HCT116 (cell line): Measurements from ENCODE around the gene FHOD3. TPM values are rescaled to one million over a fixed set of nuclear protein-coding genes. Genes with fewer than 3 reads are reported as not detected.

Source experiments
- ATAC-seq: fragments of 200-7000 bp; cut with Tn5 transposase; 2 replicates; pipeline ENCODE4 v1.9.1; 2020; ENCODE audit warnings: mild to moderate bottlenecking, moderate library complexity
- BruUV-seq: library from RNA; stranded (reverse); fragments of 400-500 nt; replicated peaks from 2 replicates; lab custom pipeline; 2021; lab: Mats Ljungman, UMichigan
- CTCF ChIA-PET: fragments of 300-600 bp; sonication (Branson Sonifier 250); formaldehyde crosslinking; loops from one replicate; lab custom pipeline; 2021; ENCODE audit warnings: antibody characterized with exemption; lab: Charles Lee
- POLR2A ChIA-PET: fragments of 300-600, 350-600 bp; sonication (Branson Sonifier 250); formaldehyde crosslinking; loops from one replicate; lab custom pipeline; 2021; ENCODE audit warnings: antibody characterized with exemption; lab: Charles Lee
- RAD21 ChIA-PET, 2 experiments: fragments of 300-600 bp; sonication (Branson Sonifier 250); formaldehyde crosslinking; loops; one replicate each; lab custom pipeline; 2023; ENCODE audit warnings: low total read pairs in 2 of 2; ENCODE audit not compliant: uncharacterized antibody in 2 of 2, unreplicated experiment in 2 of 2, low non-redundant PET in 1 of 2; lab: Charles Lee
- DNase-seq: peaks from one replicate; pipeline ENCODE4 v3.0.0-alpha.2; 2010; ENCODE audit warnings: low read depth, low spot score
- H2AFZ ChIP-seq: fragments of 200-600 bp; shearing (Covaris generic), sonication (generic); 2 replicates; pipeline ENCODE4 v1.6.1; 2017; ENCODE audit warnings: low read depth, mixed run types, mixed read lengths, antibody characterized with exemption, low read length; ENCODE audit not compliant: poor library complexity, severe bottlenecking
- H3K27ac ChIP-seq: 2 replicates; pipeline ENCODE4 v1.5.1; 2012; ENCODE audit warnings: low read depth, low read length
- H3K27me3 ChIP-seq: fragments of 200-600 bp; sonication (generic); 2 replicates; pipeline ENCODE4 v1.6.1; 2016; ENCODE audit warnings: mixed run types, low read length, mixed read lengths; ENCODE audit not compliant: insufficient read depth
- H3K36me3 ChIP-seq, 2 experiments: fragments of 200-500 bp in 1 of 2; fragments of 200-600 bp in 1 of 2; sonication (Bioruptor generic) in 1 of 2; sonication (generic) in 1 of 2; 2 replicates each; pipeline versions ENCODE4 v1.5.1 to v1.6.1; 2014 to 2016; ENCODE audit warnings: low read length in 2 of 2, inconsistent platforms in 1 of 2, mixed read lengths in 1 of 2, mixed run types in 1 of 2; ENCODE audit not compliant: insufficient read depth in 2 of 2, control insufficient read depth in 1 of 2
- H3K4me1 ChIP-seq, 2 experiments: fragments of 200-600 bp in 1 of 2; sonication (generic) in 1 of 2; 2 replicates each; pipeline versions ENCODE4 v1.5.1 to v1.6.1; 2012 to 2017; ENCODE audit warnings: low read length in 2 of 2, inconsistent platforms in 1 of 2, mild to moderate bottlenecking in 1 of 2, mixed read lengths in 1 of 2, mixed run types in 1 of 2, moderate library complexity in 1 of 2; ENCODE audit not compliant: insufficient read depth in 2 of 2, control insufficient read depth in 1 of 2
- H3K4me2 ChIP-seq: fragments of 200-600 bp; sonication (generic); 2 replicates; pipeline ENCODE4 v1.6.1; 2017; ENCODE audit warnings: mixed run types, low read length, mixed read lengths
- H3K4me3 ChIP-seq, 2 experiments: fragments of 200-600 bp in 1 of 2; sonication (generic) in 1 of 2; replicated peaks in 1 of 2; 2 replicates each; pipeline ENCODE4 v1.5.1; 2011 to 2016; ENCODE audit warnings: low read length in 2 of 2, control low read depth in 1 of 2, low read depth in 1 of 2, mild to moderate bottlenecking in 1 of 2, mixed read lengths in 1 of 2, mixed run types in 1 of 2
- H3K79me2 ChIP-seq: fragments of 200-600 bp; sonication (generic); 2 replicates; pipeline ENCODE4 v1.6.1; 2017; ENCODE audit warnings: mild to moderate bottlenecking, mixed run types, low read length, moderate library complexity, mixed read lengths; ENCODE audit not compliant: insufficient read depth
- H3K9ac ChIP-seq: fragments of 200-600 bp; sonication (generic); 2 replicates; pipeline ENCODE4 v1.6.1; 2016; ENCODE audit warnings: low read length, mixed read lengths
- H3K9me2 ChIP-seq: fragments of 200-600 bp; sonication (generic), shearing (Covaris generic); 2 replicates; pipeline ENCODE4 v1.6.1; 2017; ENCODE audit warnings: mixed run types, mild to moderate bottlenecking, moderate library complexity; ENCODE audit not compliant: insufficient read depth
- H3K9me3 ChIP-seq, 2 experiments: fragments of 200-500 bp in 1 of 2; fragments of 200-600 bp in 1 of 2; sonication (Bioruptor generic) in 1 of 2; sonication (generic) in 1 of 2; 2 replicates each; pipeline ENCODE4 v1.6.1; 2014 to 2017; ENCODE audit warnings: low read length in 2 of 2, mixed read lengths in 2 of 2, inconsistent platforms in 1 of 2, low read depth in 1 of 2, mild to moderate bottlenecking in 1 of 2, mixed run types in 1 of 2, moderate library complexity in 1 of 2; ENCODE audit not compliant: control insufficient read depth in 1 of 2, insufficient read depth in 1 of 2
- H4K20me1 ChIP-seq: fragments of 200-600 bp; sonication (generic), shearing (Covaris generic); 2 replicates; pipeline ENCODE4 v1.6.1; 2017; ENCODE audit warnings: mixed run types, mild to moderate bottlenecking, moderate library complexity; ENCODE audit not compliant: insufficient read depth
- ATF3 ChIP-seq: IDR thresholded peaks from 2 replicates; pipeline ENCODE4 v1.6.1; 2012
- CBX3 ChIP-seq: IDR thresholded peaks from 2 replicates; pipeline ENCODE4 v1.6.1; 2012; ENCODE audit warnings: low read depth
- EGR1 ChIP-seq: IDR thresholded peaks from 2 replicates; pipeline ENCODE4 v1.6.1; 2012; ENCODE audit warnings: low read depth
- ELF1 ChIP-seq: IDR thresholded peaks from 2 replicates; pipeline ENCODE4 v1.6.1; 2012; ENCODE audit warnings: low read depth, borderline replicate concordance
- EZH2 ChIP-seq: fragments of 200-600 bp; sonication (generic); IDR thresholded peaks from 2 replicates; pipeline ENCODE4 v1.6.1; 2017; ENCODE audit warnings: antibody characterized with exemption, mixed run types
- EZH2phosphoT487 ChIP-seq: fragments of 200-600 bp; IDR thresholded peaks from 2 replicates; pipeline ENCODE4 v1.6.1; 2018; ENCODE audit warnings: antibody characterized with exemption, borderline replicate concordance
- FOSL1 ChIP-seq: IDR thresholded peaks from 2 replicates; pipeline ENCODE4 v1.6.1; 2012; ENCODE audit warnings: low read depth
- POLR2A ChIP-seq: IDR thresholded peaks from 2 replicates; pipeline ENCODE4 v1.7.0; 2011; ENCODE audit warnings: borderline replicate concordance; ENCODE audit not compliant: insufficient read depth, insufficient read length; ENCODE audit errors: extremely low read depth
- RAD21 ChIP-seq: IDR thresholded peaks from 2 replicates; pipeline ENCODE4 v1.6.1; 2012; ENCODE audit warnings: low read depth, mild to moderate bottlenecking
- SIN3A ChIP-seq: IDR thresholded peaks from 2 replicates; pipeline ENCODE4 v1.6.1; 2012; ENCODE audit warnings: low read depth
- SRF ChIP-seq: IDR thresholded peaks from 2 replicates; pipeline ENCODE4 v1.6.1; 2012; ENCODE audit warnings: low read depth
- TCF7L2 ChIP-seq: IDR thresholded peaks from 2 replicates; pipeline ENCODE4 v1.7.0; 2011; ENCODE audit warnings: borderline replicate concordance, inconsistent platforms; ENCODE audit not compliant: insufficient read depth, insufficient read length; ENCODE audit errors: extremely low read depth
- YY1 ChIP-seq: IDR thresholded peaks from 2 replicates; pipeline ENCODE4 v1.6.1; 2011; ENCODE audit warnings: low read length, low read depth, moderate library complexity, mild to moderate bottlenecking; ENCODE audit not compliant: insufficient replicate concordance; ENCODE audit errors: extremely low read depth
- ZFX ChIP-seq: fragments of 450-650 bp; IDR thresholded peaks from 2 replicates; pipeline ENCODE4 v1.6.1; 2017
- ZNF274 ChIP-seq: fragments of 200-500 bp; sonication (Bioruptor generic); IDR thresholded peaks from 2 replicates; pipeline ENCODE4 v1.6.1; 2014; ENCODE audit warnings: mild to moderate bottlenecking, low read depth, low read length, inconsistent platforms
- intact Hi-C: fragments of 100-400 bp; cut with micrococcal nuclease; formaldehyde crosslinking; loops from 2 replicates; pipeline ENCODE4 v1.10.0; 2022
- total RNA-seq: library from RNA; stranded (reverse); gene quantifications from one replicate; pipeline ENCODE4 v1.2.1, GENCODE V29; 2021; ENCODE audit not compliant: unreplicated experiment
- TF ChIP-seq, protein P1 (sequence below): IDR thresholded peaks from 2 replicates; pipeline ENCODE4 v1.6.1; 2012; ENCODE audit warnings: low read depth
- TF ChIP-seq, protein P2 (sequence below), 3 experiments: fragments of 200-600 bp in 1 of 3; sonication (generic) in 1 of 3; IDR thresholded peaks in 2 of 3; conservative IDR thresholded peaks in 1 of 3; 2 replicates each; pipeline ENCODE4 v1.5.1; 2012 to 2017; ENCODE audit warnings: low read depth in 2 of 3, low read length in 2 of 3, antibody characterized with exemption in 1 of 3, borderline replicate concordance in 1 of 3, control low read depth in 1 of 3, mild to moderate bottlenecking in 1 of 3, mixed read lengths in 1 of 3, mixed run types in 1 of 3, moderate library complexity in 1 of 3; ENCODE audit not compliant: insufficient read depth in 1 of 3

Gene FHOD3
- total RNA-seq, 1 experiment from 2014 or later = 4.0 TPM

GRCh38 chr18:36481935-36482334 lies 184.4 kb downstream of the FHOD3 start (continued):
- no peak for TF ChIP-seq ZNF274
- TF ChIP-seq ELF1 = no peak
- TF ChIP-seq ATF3 = no peak
- no peak for TF ChIP-seq EZH2phosphoT487
- TF ChIP-seq FOSL1 = no peak
- no peak for TF ChIP-seq EGR1

DNA sequence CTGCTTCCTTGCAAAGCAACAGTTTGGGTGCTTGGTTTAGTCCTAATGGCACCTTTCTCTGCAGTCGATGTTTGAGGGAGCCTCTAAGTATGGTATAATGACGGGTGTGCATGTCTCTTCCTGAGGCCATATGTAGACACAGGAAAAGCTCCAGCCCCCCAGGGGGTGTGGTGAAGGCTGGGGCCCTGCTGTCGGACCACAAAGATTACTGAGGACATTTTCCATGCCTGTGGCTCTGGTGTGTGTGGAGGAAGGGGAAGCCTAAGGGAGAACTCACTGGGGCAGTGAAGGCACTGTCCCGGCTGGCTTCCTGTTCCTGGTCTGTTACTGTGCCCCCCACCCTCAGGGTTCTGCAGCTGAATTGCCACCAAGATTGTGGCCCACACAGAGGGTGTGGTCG lies 187.1 kb downstream of the FHOD3 start:
- H3K36me3 ChIP-seq = no peaks in the 10 kb centered on the region
- no peaks in the 10 kb centered on the region for H4K20me1 ChIP-seq
- ATAC-seq (no peak), DNase-seq (no peak)
- no peaks in the 10 kb centered on the region for H3K9me3 ChIP-seq
- TF ChIP-seq YY1 (no peak), SRF (no peak), POLR2A (no peak), ATF3 (no peak), CBX3 (no peak), TCF7L2 (no peak), ZFX (no peak), SIN3A (no peak), RAD21 (no peak), ZNF274 (no peak), ELF1 (no peak), EZH2 (no peak)
- TF ChIP-seq, protein P1, sequence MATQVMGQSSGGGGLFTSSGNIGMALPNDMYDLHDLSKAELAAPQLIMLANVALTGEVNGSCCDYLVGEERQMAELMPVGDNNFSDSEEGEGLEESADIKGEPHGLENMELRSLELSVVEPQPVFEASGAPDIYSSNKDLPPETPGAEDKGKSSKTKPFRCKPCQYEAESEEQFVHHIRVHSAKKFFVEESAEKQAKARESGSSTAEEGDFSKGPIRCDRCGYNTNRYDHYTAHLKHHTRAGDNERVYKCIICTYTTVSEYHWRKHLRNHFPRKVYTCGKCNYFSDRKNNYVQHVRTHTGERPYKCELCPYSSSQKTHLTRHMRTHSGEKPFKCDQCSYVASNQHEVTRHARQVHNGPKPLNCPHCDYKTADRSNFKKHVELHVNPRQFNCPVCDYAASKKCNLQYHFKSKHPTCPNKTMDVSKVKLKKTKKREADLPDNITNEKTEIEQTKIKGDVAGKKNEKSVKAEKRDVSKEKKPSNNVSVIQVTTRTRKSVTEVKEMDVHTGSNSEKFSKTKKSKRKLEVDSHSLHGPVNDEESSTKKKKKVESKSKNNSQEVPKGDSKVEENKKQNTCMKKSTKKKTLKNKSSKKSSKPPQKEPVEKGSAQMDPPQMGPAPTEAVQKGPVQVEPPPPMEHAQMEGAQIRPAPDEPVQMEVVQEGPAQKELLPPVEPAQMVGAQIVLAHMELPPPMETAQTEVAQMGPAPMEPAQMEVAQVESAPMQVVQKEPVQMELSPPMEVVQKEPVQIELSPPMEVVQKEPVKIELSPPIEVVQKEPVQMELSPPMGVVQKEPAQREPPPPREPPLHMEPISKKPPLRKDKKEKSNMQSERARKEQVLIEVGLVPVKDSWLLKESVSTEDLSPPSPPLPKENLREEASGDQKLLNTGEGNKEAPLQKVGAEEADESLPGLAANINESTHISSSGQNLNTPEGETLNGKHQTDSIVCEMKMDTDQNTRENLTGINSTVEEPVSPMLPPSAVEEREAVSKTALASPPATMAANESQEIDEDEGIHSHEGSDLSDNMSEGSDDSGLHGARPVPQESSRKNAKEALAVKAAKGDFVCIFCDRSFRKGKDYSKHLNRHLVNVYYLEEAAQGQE = no peak
- TF ChIP-seq, protein P2, sequence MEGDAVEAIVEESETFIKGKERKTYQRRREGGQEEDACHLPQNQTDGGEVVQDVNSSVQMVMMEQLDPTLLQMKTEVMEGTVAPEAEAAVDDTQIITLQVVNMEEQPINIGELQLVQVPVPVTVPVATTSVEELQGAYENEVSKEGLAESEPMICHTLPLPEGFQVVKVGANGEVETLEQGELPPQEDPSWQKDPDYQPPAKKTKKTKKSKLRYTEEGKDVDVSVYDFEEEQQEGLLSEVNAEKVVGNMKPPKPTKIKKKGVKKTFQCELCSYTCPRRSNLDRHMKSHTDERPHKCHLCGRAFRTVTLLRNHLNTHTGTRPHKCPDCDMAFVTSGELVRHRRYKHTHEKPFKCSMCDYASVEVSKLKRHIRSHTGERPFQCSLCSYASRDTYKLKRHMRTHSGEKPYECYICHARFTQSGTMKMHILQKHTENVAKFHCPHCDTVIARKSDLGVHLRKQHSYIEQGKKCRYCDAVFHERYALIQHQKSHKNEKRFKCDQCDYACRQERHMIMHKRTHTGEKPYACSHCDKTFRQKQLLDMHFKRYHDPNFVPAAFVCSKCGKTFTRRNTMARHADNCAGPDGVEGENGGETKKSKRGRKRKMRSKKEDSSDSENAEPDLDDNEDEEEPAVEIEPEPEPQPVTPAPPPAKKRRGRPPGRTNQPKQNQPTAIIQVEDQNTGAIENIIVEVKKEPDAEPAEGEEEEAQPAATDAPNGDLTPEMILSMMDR (IDR thresholded peaks at IDR 0.05 in 2 of 3, conservative IDR thresholded peaks at IDR 0.05 in 1 of 3; ENCODE audit: borderline replicate concordance in 1 of 3, insufficient read depth in 1 of 3, low read depth in 2 of 3, low read length in 2 of 3) = no peak
- no peak overlapping the region for H3K4me3 ChIP-seq
- H3K4me1 ChIP-seq = no peaks in the 10 kb centered on the region
- H2AFZ ChIP-seq = no peak overlapping the region
- peaks cover 9% of the 10 kb centered on the region; the same call in 1 of the 2 replicates for H3K27me3 ChIP-seq
- H3K27ac ChIP-seq = no peak overlapping the region
- no peak overlapping the region for H3K4me2 ChIP-seq
- no peak overlapping the region for H3K9ac ChIP-seq
- H3K9me2 ChIP-seq = no peaks in the 10 kb centered on the region
- POLR2A ChIA-PET = no interaction called here
- H3K79me2 ChIP-seq = no peaks in the 10 kb centered on the region
- intact Hi-C loops = no loop called here
- RAD21 ChIA-PET = no interaction called here
- BruUV-seq = no TSS peak
- CTCF ChIA-PET = no interaction called here
